HG02973 (cell line): ENCODE measurements around the gene FER.

ENCODE experiments used
- ATAC-seq: cut with Tn5 transposase; IDR thresholded peaks from one replicate; pipeline ENCODE4 v1.9.1; 2021; ENCODE audit warnings: moderate library complexity; ENCODE audit not compliant: unreplicated experiment

FER gene

GRCh38 chr5:109168151-109168550 is 420.5 kb downstream of the FER start:
- no peak for ATAC-seq

DNA sequence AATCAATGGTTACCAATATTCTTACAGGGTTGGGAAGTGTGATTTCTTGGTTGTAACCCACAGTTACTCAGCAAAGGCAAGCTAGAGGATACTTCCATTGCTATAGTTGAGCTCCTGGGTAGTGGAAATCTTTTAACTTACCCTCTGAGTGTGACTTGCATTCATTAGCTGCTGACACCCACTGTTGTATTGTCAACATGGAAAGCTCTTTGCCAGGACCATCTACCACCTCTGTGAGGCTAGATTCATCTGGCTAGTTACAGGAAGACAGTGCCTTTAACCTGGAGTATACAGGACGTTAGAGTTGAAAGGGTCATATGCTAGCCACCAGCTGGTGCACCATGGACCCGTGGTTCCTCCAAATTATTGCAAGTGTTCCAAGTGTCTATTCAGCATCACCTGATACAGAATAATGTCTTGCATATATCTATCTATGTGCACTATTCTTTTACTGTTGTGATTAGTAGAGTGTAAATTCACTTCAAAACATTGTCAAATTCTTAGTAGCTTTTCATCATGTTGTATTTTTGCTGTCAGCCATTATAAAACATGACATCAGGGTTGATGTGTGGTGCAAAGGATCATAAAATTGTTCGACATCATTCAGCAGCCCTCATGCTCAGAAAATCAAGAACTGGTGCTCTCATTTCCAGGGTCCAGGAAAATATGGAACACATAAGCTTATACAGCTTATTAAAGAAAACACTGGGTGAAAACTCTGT is 423.1 kb downstream of the FER start:
- ATAC-seq, result no peak

- peak; percentile 91 for ATAC-seq
Measured at GRCh38 chr5:109171437-109172073, 423.9 kb downstream of the FER start.

DNA sequence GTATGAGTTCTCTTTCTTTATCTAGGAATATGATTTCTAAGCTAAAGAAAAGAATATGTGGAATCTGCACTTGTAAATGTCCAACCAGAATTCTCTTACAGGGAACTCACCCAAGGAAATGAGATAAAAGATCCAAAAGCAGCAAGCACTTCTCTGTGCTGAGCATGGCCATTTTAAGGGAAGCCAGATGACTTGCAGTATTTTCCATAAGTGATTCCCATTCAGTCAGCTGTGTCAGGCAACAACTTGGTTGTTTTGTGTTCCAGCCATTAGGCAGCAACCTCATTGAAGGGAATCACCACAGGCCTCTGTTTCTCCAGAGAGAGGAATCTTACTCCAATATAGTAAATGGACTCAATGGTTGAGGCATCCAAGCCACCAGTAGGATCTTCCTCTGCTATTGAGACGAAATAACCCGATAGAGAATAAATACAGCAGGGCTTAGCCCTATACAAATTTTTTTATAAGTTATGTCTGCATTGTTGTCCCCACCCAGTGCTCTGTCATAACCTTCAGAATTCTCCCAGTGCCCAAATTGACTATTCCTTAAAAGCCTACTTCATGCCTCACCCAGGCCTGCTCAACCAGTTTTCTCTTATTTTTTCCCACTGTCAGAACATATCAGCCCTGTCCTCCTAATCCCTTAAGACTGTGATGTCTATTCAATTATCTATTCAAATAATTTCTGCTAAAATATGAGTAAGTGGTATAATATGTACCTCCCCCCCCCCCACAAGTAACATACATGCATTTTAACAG is 425.5 kb downstream of the FER start:
- no peak for ATAC-seq

GRCh38 chr5:109177227-109177626 is 429.5 kb downstream of the FER start:
- no peak for ATAC-seq

- no peak for ATAC-seq
Measured at GRCh38 chr5:109177782-109178181, 430.1 kb downstream of the FER start.

DNA sequence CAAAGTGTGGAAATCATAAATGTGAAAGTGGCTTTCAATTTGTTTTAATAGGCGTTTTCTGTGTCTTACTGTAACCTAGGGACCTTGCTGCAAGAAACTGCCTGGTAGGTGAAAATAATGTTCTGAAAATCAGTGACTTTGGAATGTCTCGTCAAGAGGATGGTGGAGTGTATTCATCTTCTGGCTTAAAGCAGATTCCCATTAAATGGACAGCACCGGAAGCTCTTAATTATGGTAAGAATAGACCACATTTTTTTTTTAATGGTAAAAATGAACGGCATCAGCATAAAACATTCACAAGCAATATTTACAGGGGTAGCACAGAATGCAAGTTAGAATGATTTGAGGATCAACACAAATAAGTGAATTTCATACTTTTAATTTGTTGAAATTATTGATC is 433.0 kb downstream of the FER start:
- ATAC-seq, result no peak

- no peak for ATAC-seq
Measured at GRCh38 chr5:109186759-109187158, 439.1 kb downstream of the FER start.

DNA sequence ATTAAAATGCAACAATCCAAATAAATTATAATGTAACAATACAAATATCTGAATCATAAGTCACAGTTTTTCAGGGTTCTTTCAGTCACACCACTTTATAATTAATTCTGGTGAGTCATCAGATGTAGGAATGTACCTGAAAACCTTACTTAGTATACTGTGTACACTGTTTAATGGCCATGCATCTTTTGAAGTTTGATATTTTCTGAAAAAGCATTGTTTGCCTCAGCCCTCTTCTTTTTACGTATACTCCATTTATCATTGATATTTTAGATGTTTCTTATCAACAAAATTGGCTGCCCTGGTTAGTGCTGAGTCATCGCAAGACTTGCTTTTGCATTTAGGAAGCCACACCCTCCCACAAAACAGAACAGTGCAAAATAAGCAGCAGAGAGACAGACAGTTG is 443.5 kb downstream of the FER start:
- ATAC-seq, result no peak

DNA sequence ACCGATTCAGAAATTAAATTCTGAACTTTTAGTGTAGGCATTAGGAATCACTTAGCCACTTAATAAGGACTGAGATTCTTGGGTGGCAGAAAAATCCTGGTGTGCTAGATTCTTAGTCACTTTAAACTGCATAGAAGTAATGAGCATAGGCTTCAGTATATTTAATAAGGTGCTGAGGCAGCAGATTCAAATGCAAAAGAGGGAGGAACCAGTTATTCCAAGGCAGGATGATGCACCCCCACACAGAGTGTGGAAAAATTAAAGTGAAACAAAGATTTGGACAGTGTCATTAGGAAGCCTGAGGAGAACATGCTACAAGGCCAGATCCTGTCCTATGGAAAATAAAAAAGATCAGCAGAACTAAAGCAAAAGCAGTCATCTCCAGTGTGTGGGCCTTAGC is 444.3 kb downstream of the FER start:
- no peak for ATAC-seq

DNA sequence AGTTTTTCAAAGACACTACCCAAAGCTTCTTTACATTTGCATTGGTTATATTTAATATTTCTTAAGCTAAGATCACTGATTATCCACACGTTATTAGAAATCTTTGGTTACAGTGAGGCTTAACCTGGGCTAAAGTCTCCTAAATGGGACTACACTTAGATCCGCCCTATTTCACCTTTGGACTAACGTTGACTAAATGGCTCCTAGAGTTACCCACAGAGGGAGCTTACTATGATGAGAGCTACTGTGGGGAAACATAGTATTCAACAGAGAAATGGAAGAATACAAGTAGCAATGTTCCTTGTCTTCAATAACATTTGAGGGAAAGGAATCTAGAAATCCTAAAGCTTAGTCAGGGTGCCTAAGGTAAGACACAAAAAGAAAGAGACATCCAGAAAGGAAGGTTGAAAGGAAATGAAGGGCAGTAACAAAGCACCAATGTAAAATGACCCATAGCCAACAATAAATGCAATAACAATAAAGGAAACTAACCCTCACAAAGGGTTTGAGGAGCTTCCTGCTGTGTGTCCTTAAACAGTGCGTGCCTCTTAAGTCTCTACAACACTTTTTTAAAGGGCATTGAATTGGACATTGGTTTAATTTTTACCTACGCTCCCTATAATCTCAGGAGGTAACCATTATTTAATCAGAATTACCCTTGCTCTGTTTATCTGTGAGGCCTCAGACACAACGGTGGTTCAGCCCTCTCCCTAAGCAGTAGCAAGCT is 445.0 kb downstream of the FER start:
- no peak for ATAC-seq

GRCh38 chr5:109195667-109196066 is 448.0 kb downstream of the FER start:
- ATAC-seq, result no peak

DNA sequence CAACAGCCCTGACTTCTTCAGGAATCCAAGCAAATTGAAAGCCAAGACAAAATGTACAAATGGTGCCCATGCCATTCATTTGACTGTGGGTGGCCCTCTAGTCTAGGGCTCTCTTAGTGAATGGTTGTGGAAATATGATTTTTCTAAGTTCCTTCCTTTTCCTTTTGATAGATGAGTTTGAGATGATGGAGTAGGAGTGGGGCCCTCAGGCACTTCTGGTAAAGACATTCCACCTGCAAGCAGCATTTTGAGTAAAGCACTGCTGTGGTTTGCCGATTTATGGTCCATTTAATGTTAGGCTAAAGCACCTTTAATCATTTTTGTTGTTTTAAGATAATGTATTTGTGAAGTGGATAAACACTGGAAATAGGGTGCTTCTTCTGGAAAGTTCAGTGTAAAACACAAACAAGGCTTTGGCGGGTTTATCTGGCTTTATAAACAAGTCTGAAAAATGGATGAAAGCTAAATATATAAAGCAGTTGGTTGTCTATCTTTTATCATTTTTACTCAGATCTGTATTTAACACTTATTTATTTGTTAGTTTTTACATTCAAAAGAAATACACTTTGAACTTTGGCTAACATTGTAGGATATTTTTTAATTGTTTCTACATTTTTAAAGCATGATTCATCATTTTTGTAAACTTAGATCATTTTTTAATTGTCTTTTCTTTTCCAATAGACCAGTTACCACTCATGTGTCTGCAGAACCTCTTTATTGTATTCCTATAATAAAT is 448.6 kb downstream of the FER start:
- no peak for ATAC-seq

DNA sequence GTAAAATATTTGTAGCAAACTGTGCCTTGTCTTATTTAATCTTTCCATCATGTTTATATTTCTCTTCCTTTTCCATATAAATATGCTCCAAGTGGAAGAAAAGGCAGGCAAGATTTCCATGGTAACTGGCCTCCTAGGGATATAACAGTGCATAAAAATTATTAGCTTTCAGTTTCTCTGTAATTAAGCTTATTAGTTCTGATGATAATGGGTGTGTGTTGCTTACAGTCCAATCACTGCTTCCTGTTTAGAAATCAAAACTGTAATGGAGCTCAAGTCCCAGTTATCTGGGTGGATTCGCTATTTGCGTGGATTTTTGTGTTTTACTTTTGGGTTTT is 449.1 kb downstream of the FER start:
- ATAC-seq, result no peak

DNA sequence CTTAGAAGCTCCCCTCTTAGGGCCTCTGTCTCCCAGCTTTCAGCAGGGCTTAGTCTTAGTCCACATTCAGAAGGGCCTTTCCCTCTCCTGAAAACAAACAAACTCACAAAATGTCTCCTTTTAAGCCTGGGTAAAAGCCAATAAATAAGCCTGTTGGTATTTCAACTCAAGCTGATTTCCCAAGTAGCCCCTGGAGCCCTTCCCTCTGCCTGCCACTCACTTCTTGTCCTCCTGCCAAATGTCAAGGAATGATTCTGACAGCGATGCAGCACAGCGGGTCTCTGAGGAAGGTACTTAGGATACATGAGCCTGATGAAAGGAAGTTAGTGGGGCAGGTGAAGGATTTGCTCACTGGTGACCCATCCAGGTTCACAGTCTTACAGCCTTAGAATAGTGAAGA is 451.6 kb downstream of the FER start:
- ATAC-seq, result no peak

- no peak for ATAC-seq
Measured at GRCh38 chr5:109199799-109200620, 452.3 kb downstream of the FER start.

GRCh38 chr5:109215040-109215439 is 467.3 kb downstream of the FER start:
- ATAC-seq, result no peak

DNA sequence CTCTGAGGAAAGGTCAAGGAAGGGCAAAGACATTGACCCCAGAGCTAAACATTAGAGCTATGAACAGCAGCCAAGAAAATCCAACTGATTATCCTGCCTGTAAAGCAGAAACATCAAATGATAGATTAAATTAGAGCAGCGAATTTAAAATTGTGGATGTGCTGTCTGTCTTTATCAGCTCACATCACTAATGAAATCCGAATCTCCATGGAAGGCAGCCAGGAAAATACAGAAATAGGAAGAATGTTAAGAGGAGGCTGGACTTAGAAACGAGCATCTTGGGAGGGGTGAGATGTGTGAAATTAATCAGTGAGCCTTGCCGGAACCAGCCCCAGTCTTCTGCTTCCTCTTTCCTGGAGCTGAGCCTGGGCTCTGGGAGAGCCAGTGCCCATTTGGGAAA is 471.1 kb downstream of the FER start:
- ATAC-seq, result no peak

DNA sequence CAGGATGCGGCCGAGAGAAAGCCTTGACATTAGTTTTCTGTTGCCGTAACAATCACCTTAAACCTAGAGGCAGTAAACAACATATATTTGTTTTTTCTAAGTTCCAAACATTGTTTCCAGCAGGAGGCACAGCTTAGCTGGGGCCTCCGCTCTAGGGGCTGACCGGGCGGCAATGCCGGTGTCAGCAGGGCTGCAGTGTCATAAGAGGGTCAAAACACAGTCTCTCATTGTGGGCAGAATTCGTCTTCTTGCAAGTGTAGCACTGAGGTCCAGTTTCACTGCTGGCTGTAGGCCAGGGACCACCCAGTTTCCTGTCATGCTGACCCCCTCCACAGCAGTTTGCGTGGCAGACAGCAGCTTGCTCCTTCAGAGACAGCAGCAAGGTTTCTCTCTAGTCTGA is 475.8 kb downstream of the FER start:
- ATAC-seq, result no peak

GRCh38 chr5:109224276-109224882 is 476.7 kb downstream of the FER start:
- no peak for ATAC-seq
